Duodenal mucosa (tissue), 2 donors: ENCODE data around the gene GNAT2.

Source experiments
- H3K27ac ChIP-seq: one replicate; pipeline ENCODE4 v1.7.0; 2013; ENCODE audit warnings: low read depth, low read length
- H3K27me3 ChIP-seq, 2 donors: one replicate each; pipeline ENCODE4 v1.7.0; 2013; ENCODE audit warnings: low read length in 2 of 2, control low read depth in 1 of 2; ENCODE audit not compliant: insufficient read depth in 2 of 2, control insufficient read depth in 1 of 2
- H3K36me3 ChIP-seq, 2 donors: one replicate each; pipeline ENCODE4 v1.7.0; 2013; ENCODE audit warnings: low read length in 2 of 2, control low read depth in 1 of 2; ENCODE audit not compliant: insufficient read depth in 2 of 2, control insufficient read depth in 1 of 2
- H3K4me1 ChIP-seq, 2 donors: one replicate each; pipeline ENCODE4 v1.7.0; 2013; ENCODE audit warnings: low read length in 2 of 2, control low read depth in 1 of 2; ENCODE audit not compliant: insufficient read depth in 2 of 2, control insufficient read depth in 1 of 2
- H3K4me3 ChIP-seq, 2 donors: one replicate each; pipeline ENCODE4 v1.7.0; 2013; ENCODE audit warnings: low read length in 2 of 2, low read depth in 1 of 2
- H3K9ac ChIP-seq, 2 donors: one replicate each; pipeline ENCODE4 v1.7.0; 2013; ENCODE audit warnings: low read length in 2 of 2, low read depth in 1 of 2
- H3K9me3 ChIP-seq, 2 donors: one replicate each; pipeline ENCODE4 v1.7.0; 2013; ENCODE audit warnings: low read length in 2 of 2, control low read depth in 1 of 2; ENCODE audit not compliant: control insufficient read depth in 1 of 2

GNAT2 gene

DNA sequence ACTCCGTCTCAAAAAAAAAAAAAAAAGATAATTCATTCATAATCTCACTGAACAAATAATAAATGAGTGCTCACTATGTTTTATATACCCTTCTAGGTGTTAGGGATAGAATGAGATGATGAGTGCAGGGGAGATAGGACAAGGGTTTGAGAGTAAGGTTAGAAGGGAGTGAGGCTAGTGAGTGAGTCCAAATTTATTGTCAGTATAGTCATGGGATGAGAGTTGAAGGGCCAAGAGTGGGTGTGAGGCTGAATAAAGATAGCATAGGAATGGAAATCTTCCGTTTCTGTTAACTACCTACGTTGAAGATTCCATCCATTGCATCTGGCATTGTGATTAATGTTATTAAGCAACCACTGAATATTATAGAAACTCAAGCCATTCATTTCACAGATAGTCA, 54.2 kb downstream of the GNAT2 start:
- Histone ChIP-seq H3K9me3 (no peaks in the 10 kb centered on the region), H3K4me1 (peaks cover 23 to 51% of the 10 kb centered on the region in 2 donors), H3K9ac (no peak overlapping the region), H3K27me3 (no peaks in the 10 kb centered on the region), H3K4me3 (no peak overlapping the region), H3K36me3 (no peaks in the 10 kb centered on the region), H3K27ac (no peak overlapping the region)

DNA sequence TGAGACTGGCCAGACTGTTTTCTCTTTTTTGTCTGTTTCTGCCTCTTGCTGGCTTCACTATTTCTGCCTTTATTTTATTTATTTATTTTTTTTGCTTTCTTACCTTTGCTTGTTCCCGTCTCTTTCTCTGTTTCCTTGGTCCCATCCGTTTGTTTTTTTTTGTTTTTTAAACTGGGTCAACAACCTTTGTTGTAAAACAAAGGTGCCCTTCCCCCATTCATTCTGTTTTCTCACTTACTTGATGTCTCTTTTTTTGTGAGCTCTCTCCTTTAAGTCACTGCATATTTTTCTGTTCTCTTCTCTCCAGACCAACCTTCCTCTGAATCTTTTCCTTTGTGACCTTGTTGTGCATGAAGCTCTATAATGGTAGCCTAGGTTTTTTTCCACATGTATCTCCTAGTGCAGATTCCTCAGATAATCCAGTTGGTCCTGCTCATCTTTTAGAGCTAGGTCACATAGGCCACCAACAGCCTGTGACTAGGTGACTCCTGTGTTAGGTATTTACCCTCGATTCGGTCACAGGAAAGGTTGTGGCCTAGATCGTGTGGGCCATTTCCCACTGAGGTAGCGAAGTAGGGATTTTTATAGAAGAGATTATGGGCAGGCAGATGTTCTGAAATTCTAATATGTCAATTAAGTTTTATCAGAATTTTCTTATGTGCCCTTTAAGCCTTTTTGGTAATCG, 55.1 kb downstream of the GNAT2 start:
- Histone ChIP-seq H3K4me3 (no peak overlapping the region), H3K27ac (no peak overlapping the region), H3K27me3 (no peaks in the 10 kb centered on the region), H3K9me3 (no peaks in the 10 kb centered on the region), H3K9ac (no peak overlapping the region), H3K4me1 (peaks cover 22 to 49% of the 10 kb centered on the region in 2 donors), H3K36me3 (no peaks in the 10 kb centered on the region)

DNA sequence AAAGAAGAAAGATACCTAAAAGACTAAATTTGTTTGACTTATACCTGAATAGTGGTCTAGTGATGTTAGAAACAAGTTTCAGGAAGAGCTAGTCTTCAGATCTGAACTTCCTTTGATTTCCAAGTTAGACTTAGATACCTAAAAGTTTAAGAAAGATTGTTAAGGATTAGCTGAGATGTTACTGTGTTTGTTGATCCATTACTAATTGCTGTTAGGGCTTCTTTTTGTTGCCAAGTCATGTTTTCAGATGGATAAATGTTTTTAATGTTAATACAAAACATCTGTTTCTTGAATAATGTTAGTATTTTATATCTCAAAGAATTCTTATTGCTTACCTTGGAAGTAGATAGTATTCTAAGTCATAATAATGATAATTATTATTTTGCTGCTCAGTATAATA, 59.4 kb downstream of the GNAT2 start:
- no peaks in the 10 kb centered on the region for H3K9me3 ChIP-seq
- no peaks in the 10 kb centered on the region for H3K27me3 ChIP-seq
- H3K9ac ChIP-seq = no peak overlapping the region
- H3K4me1 ChIP-seq = peaks cover 12 to 39% of the 10 kb centered on the region in 2 donors
- H3K36me3 ChIP-seq = peaks cover 0 to 5% of the 10 kb centered on the region in 2 donors
- no peak overlapping the region for H3K4me3 ChIP-seq
- H3K27ac ChIP-seq = no peak overlapping the region

DNA sequence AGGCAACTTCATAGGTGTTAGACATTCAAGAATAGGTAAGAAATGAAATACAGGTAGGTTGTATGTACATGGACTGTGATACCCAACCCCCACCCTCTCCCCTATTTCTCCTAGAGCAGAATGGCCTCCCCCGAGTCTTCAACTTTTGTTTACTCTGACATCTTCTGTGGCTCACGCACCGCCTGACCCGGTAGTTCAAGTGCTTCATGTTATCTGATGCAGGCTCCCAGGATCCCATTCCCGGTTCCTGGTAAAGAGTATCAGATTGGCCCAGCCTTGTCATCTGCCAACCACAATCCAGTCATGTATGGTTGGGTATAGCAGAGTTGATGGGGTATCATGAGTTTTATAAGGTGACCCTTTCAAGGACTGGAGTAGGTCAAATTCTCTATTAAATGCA, 61.9 kb downstream of the GNAT2 start:
- H3K27me3 ChIP-seq = no peaks in the 10 kb centered on the region
- H3K9me3 ChIP-seq = no peaks in the 10 kb centered on the region
- H3K9ac ChIP-seq = no peak overlapping the region
- H3K4me1 ChIP-seq = peaks cover 6 to 21% of the 10 kb centered on the region in 2 donors
- no peak overlapping the region for H3K27ac ChIP-seq
- peaks cover 0 to 5% of the 10 kb centered on the region in 2 donors for H3K36me3 ChIP-seq
- H3K4me3 ChIP-seq = no peak overlapping the region

DNA sequence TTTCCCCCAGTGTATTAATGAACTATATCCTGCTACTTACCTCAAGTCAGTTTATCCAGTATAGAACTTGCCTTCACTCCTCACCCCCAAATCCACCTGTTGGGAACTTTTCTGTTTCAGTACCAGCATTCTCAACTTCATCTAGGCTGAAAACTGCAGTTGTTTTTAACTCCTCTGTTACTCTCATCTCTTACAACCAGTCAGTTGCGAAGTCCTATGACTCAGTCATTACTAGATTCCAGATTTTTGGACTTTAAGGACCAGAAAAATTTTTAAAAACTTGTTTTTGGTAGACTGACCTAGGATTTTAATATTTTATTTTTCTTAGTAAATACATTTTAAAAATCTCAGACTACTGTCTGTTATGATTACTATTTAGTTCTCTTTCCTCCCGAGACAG, 62.9 kb downstream of the GNAT2 start:
- Histone ChIP-seq H3K4me3 (no peak overlapping the region), H3K9ac (no peak overlapping the region), H3K4me1 (peaks cover 6 to 23% of the 10 kb centered on the region in 2 donors), H3K9me3 (no peaks in the 10 kb centered on the region), H3K27ac (no peak overlapping the region), H3K36me3 (peaks cover 0 to 5% of the 10 kb centered on the region in 2 donors), H3K27me3 (no peaks in the 10 kb centered on the region)
